GM19452 (cell line): ENCODE data around the gene KPNA4.
"Not testable (repeated sequence)": the region's sequence is repeated elsewhere in the genome, so short reads cannot be mapped to it uniquely, and the experiment has no call there.

Source experiments
- ATAC-seq: cut with Tn5 transposase; IDR thresholded peaks from one replicate; pipeline ENCODE4 v1.9.1; 2021; ENCODE audit not compliant: unreplicated experiment

Gene KPNA4

DNA sequence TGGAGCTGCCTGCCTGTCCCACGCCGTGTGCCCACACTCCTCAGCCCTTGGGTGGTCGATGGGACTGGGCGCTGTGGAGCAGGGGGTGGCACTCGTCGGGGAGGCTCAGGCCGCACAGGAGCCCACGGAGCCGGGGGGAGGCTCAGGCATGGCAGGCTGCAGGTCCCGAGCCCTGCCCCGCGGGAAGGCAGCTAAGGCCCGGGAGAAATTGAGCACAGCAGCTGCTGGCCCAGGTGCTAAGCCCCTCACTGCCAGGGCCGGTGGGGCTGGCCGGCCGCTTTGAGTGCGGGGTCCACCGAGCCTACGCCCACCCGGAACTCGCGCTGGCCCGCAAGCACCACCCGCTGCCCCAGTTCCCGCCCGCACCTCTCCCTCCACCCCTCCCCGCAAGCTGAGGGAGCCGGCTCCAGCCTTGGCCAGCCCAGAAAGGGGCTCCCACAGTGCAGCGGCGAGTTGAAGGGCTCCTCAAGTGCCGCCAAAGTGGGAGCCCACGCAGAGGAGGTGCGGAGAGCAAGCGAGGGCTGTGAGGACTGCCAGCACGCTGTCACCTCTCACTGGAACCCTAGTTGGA lies 8.7 kb upstream of the KPNA4 start:
- ATAC-seq: not testable (repeated sequence)

DNA sequence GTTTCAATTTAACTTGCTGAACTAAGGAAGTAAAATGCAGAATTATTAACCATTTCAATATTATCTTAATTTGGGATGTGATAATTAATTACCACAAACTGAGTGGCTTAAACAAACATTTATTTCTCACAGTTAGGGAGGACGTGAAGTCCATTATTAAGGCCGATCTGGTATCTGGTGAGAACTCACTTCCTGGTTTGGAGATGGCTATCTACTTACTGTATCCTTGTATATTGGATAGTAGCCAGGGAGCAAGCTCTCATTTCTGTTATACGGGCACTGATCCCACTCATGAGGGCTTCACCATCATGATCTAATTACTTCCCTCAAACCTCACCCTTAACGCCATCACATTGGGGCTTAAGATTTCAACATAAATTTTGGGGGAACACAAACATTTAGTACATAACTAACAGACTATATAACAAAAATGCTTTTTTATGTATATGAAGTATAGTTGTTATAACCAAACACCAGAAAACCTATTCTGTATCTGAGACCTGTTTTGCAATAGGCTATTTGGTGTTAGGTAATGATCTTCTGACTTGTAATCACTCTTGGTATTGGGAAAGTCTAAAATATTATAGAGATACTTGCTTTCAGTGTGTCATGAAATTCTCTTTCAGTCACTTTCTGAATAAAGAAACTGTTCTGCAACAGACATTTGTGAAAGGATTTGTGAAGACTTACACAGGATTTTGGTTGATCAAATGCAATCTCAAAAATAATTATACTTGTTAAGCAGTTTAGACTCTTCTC lies 4.7 kb upstream of the KPNA4 start:
- no peak for ATAC-seq

DNA sequence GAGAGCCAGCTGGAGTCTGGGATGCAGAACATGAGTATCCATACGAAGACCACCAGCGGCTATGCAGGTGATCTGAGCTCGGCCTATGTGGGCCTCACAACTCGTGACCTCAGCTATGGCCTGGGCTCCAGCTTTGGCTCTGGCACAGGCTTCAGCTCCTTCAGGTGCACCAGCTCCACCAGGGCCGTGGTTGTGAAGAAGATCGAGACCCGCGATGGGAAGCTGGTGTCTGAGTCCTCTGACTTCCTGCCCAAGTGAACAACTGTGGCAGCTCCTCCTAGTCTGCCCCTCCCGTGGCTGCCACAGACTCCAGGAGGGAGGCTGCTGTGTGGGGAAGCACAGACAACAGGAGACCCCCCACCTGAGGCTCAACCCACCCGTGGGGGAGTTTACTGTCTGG lies 3.6 kb upstream of the KPNA4 start:
- no peak for ATAC-seq

DNA sequence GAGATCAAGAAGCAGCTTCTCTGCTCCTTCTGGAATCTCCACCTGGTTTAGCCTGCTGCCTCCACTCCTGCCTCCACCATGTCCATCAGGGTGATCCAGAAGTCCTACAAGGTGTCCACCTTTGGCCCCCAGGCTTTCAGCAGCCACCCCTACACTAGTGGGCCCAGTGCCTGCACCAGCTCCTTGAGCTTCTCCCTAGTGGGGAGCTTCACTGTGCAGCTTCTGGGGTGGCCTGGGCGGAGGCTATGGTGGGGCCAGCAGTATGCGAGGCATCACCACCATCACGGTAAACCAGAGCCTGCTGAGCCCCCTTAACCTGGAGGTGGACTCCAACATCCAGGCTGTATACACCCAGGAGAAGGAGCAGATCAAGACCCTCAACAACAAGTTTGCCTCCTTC lies 2.4 kb upstream of the KPNA4 start:
- ATAC-seq: no peak

DNA sequence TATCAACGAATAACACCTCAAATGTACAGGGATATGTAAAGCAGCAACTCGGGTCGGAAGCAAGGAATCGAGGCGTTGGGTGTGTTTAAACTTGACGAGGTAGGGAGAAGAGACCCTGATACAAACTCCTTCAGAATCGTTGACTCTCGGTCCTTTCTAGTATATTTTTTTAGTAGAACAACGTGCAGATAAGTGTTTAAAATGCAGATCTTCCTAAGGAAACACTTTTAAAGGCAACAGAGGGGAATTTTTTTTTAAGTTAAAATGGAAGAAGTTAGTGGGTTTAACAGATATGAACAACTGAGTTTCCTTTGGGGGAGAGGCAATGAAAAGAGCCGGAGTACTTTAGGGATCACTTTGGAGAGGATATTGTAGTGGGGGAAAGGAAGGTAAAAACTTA lies 1.1 kb upstream of the KPNA4 start:
- no peak for ATAC-seq

DNA sequence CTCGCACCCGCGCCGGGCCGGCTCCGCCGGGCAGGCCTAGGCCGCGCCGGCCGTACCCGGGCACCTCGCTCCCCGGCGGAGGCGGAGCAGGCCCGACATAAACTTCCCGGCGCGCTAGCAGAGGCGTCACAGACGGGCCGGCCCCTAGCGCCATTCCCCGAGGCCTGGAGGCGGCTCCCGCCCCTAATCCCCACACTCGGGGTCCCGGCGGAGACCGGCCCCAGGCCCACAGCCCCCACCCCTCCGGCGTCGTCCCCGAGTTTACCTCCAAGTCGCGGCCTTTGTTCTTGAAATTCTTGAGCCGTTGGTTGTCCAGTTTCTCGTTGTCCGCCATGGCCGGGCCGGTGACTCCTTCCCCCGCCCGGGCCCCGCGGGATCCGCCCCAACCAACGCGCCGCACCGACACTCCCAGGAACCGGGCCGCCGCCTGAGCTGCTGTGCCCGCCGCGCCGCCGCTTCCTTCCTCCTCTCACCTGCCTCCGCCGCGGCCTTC lies 376 bp downstream of the KPNA4 start:
- ATAC-seq: peak; percentile 44

DNA sequence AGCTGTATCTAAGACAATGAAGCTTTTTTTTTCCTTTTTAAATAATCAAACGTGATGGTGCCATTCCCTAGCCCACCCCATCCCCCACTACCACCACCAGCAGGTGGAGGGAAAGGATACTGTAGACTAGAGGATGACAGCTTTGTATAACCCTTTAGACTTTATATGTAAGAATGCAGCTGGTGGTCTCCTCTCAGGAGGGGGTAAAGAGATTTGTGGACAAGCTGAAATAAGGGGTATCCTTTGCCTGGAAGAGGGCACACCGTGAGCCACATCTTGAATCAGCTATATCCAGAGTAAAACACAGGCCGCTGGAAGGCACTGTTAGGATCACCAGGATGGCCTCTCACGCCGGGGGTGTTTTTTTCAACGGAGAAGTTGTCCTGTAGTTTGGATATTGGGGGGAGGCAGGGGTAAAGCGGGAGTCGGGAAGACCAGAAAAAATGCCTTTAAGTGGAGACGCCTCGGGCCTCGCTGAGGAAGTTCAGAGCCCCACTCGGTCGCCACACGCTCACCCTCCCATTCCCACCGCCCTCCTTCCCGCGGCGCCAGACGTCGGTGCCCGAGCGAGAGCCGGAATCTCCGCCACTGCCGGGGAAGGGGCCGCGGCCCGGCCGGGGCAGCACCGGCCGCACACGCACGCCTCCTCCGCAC lies 986 bp downstream of the KPNA4 start:
- ATAC-seq: no peak

DNA sequence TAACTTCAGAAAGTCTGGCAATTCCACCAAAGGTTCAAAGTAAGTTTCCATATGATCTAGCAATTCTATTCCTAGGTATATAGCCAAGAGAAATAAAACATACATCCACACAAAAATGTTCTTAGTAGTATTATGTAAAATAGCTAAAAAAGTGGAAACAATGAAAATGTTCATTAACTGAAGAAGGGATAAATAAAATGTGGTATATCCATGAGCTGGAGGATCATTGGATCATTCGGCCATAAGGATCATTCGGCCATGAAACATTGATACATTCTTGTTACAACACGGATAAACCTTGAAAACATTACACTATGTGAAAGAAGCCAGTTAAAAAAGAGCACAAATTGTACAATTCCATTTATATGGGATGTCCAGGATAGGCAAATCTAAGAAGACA lies 2.4 kb downstream of the KPNA4 start:
- ATAC-seq: no peak

DNA sequence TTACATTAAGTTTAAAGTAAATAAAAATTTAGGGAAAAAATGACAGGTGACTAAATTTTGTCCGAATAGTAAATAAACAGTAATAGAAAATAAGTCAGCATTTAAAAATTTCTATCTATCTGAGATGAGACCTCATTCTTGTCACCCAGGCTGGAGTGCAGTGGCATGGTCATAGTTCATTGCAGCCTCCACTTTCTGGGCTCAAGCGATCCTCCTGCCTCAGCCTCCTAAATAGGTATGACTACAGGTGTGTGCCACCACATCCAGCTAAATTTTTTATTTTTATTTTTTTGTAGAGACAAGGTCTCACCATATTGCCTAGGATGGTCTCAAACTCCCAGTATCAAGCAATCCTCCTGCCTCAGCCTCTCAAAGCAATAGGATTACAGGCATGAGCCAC lies 7.8 kb downstream of the KPNA4 start:
- ATAC-seq: no peak

DNA sequence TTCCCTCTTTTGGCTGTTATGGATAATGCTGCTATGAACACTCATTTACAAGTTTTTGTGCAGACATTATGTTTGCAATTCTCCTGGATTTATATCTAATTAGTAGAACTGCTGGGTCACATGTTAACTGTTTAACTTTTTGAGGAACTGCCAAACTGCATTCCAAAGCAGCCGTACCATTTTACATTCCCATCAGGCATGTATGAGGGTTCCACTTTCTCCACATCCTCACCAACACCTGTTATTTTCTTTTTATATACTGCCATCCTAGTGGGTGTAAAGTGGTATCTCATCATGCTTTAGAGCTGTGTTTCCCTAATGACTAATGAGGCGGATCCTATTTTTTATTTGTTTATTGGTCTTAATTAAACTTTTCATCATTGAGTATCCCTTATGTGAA lies 9.2 kb downstream of the KPNA4 start:
- no peak for ATAC-seq

DNA sequence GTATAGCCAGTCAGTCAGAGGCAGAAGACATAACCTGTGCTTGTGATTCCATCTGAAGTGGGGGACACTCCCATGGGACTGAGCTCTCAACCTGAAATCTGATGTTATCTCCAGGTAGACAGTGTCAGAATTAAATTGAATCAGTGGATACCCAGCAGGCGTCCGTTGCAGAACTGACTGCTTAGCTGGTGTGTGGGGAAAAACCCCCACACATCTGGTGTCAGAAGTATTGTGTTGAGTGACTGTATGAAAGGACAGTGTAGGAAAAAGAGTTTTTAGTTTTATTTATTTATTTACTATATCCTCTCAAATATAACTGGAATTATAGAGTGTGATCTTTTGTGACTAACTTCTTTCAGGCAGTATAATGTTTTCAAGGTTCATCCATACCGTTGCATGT lies 10.4 kb downstream of the KPNA4 start:
- ATAC-seq: no peak

DNA sequence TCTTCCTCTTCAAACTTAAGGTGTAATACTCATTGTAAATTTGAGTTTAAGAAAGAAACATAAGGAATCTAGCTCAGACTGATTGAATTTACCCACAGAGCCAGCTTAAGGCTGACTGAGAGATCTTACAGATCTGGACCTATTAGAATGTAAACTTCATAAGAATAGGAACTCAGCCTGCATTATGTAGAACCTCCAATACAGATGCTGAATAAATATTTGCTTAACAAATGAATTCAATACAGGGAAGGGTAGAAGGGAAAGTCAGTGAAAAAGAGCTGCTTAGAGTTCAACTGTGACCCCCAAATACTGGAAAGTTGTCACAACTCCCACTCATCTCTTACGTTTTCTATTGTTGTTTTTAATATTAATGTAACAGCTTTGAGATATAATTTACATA lies 11.5 kb downstream of the KPNA4 start:
- no peak for ATAC-seq

DNA sequence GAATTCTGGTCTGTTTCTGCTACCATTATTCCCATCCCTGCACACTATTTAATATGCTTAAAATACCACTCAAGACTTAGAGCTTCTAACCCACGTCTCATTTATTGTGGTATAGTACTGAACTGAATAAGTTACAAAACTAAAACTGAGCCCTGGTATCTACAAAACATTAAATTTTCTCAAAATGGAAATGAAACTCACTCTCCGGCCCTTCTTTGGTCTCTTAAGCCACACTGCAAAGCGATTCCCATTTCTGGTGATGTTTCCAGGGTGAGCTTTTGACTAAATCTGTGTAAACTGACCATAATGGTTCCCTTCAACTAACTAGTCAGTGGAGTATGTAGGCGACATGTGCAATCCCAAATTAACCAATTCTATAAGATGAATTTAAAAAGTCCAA lies 18.6 kb downstream of the KPNA4 start:
- ATAC-seq: no peak

DNA sequence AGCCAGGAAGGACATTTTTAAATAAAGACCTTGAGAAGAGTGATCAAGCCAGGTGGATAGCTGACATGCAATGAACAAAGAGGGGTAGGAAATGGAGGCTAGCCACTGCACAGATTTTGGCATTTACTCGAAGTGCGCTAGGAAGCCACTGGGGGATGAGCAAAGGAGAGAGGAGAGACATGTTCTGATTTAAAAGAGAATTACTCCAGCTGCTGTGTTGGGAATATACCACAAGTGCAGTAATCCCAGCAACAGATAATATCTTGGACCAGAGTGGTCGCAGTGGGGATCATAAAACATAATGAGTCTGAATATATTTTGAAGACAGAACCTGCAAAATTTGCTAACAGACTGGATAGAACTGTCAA lies 19.9 kb downstream of the KPNA4 start:
- no peak for ATAC-seq

DNA sequence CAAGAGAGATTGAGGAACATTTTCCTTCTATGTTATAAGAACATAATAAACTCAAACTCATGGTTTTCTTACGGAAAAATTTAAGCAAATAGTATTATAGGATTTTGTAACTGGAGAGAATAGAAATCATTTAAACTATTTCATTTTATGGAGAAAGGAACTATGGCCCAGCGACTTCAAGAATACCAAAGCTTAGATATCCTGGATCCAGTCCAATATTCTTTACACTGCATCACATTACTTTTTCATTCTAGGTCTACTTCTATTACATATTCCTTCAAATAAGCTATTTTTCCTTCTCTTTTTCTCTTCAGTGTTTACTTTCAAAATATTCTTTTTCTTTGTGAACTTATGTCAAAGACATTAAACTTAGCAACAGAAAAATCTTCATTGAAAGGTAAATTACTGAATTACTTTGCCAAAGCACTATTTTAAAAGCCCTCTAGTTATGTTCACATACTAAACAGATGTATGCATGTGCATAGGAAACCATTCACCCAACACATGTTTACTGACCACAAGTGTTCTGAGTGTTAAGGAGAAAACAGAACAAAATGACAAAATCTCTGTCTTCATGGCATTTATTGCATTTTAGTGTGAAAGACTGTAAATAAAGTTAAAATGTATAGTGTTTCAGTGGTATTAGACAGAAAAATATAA lies 20.4 kb downstream of the KPNA4 start:
- no peak for ATAC-seq

DNA sequence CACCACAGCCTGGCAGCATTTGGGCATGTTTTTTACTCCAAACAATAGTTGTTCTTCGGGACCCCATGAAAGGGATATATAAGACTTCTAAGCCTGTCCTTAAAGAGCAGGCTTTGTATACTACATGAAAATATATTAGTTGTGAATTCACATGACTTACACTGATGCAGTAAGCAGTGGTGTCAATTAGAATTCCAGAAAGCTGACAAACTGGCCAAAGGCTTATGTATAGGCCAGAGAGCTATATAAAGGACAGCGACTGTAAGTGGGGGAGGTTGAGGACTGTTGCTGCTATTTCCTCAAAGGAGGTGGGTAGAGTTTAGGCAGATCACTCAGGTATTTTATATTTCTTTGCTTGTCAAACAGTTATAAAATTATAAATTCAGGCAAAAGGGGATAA lies 24.8 kb downstream of the KPNA4 start:
- no peak for ATAC-seq

DNA sequence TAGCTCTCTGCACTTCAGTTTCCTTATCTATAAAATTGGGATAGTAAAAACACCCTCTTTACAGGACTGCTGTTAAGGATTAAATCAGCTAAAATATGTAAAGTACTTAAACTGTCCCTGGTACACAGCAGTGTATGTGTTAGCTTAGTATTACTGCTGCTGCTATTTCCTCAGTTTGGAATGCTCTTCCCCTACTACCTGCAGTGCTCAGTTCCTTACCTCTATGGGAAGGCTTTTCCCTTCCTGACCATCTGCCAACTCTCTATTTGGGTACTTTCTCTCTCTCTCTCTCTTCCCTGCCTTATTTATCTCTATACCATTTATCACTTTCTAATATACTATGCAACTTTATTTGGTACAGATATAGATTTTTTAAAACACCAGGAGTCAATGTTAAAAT lies 26.5 kb downstream of the KPNA4 start:
- no peak for ATAC-seq

DNA sequence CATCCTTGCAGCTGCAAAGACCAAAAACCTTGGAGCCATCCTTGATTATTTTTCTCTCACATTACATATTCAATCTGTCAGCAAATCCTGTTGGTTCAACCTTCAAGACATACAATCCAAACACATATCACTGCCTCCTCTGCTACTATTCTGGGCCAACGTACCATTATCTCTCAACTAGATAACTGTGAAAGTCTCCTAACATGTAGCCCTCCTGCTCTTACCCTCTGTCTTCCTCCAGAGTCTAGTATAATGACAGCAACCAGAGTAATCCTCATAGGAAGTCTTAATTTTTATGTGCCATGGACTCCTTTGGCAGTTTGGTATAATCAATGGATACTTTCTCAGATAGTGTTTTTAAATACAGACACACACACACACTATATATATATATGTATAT lies 27.6 kb downstream of the KPNA4 start:
- no peak for ATAC-seq

DNA sequence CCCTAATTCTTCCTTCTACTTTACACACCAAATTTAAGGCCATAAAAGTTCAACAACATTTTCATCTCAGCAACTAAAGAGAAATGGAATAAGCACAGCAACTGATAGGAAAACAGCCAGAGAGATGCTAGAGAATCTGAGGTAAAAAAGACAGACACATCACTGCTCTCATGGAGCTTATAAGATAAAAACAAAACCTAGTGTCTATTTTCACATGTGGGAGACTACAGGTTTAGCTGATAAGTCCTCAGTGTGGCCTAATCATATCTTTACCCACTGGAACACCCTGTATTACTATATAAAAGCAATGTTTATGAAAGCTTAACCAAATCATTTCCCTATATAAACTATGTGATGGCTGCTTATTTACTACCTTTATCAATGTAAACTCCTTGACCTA lies 33.0 kb downstream of the KPNA4 start:
- ATAC-seq: no peak

DNA sequence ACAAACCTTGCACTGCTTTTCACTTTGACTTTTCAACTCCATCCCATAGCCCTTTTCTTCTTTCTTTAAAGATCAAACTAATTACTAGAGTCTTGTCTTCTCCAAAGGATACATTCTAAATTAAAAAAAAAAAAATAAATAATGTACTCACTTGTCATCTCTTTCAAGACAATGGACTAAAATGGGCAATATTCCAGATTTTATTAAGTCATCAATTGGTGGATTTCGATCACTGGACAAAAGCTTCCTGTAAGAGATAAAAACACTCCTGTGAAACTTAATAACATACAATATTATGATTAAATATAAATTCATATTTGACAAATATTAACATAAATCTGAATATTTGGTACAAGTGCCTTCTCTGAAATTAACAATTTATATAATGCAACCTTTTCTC lies 34.1 kb downstream of the KPNA4 start:
- no peak for ATAC-seq

DNA sequence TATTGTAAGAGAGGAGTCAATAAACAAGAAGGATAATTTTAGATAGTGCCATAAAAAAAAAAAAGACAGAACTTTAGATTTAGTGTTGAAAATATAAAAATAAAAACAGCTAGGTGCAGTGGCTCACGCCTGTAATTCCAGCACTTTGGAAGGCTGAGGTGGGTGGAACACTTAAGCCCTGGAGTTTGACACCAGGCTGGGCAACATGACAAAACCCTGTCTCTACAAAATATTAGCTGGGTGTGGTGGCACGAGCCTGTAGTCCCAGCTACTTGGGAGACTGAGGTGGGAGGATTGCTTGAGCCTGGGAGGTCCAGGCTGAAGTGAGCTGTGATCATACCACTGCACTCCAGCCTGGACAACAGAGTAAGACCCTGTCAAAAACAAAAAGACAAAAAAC lies 49.0 kb downstream of the KPNA4 start:
- not testable (repeated sequence) for ATAC-seq

DNA sequence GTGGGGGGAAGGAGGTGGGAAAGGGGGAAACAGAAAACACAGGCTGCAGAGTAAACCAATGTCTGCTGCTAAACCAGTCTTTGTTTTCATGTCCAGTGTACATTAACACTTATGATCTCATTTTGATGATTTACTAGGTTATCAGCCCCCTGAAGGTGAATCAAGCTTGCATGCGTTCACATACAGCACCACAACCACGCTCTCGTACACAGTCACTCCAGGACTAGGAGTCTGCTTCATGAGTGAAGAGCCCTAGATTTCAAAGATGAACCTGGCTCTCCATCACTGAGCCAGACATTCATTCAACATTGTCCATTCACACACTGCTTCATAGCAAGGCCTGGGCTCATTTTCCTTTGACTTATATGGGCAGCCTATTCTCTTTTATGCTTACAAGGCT lies 64.0 kb downstream of the KPNA4 start:
- ATAC-seq: no peak
